ENCODE data around the gene CNGB1. TPM values are rescaled to one million over a fixed set of nuclear protein-coding genes. Genes with fewer than 3 reads are reported as not detected.
"Not testable (repeated sequence)": the region's sequence is repeated elsewhere in the genome, so short reads cannot be mapped to it uniquely, and the experiment has no call there.

CNGB1 gene
- polyA plus RNA-seq, 1 of the 3 experiments (the other 2 are of a cell fraction): 0.05 TPM

GRCh38 chr16:57897053-57897784 is 73.7 kb downstream of the CNGB1 start (continued):
- no peak for TF ChIP-seq ZBTB33 (IDR thresholded peaks at IDR 0.05; ENCODE audit: borderline replicate concordance, low read depth)
- TF ChIP-seq TCF12 (IDR thresholded peaks at IDR 0.05): no peak
- no peak for TF ChIP-seq IRF3 (IDR thresholded peaks at IDR 0.05; ENCODE audit: low read depth, low read length)
- no peak for TF ChIP-seq REST (IDR thresholded peaks at IDR 0.05; ENCODE audit: low read depth, low read length)
- TF ChIP-seq MXI1 (IDR thresholded peaks at IDR 0.05; ENCODE audit: low read depth, low read length): no peak
- TF ChIP-seq CTCF (IDR thresholded peaks at IDR 0.05): no peak

DNA sequence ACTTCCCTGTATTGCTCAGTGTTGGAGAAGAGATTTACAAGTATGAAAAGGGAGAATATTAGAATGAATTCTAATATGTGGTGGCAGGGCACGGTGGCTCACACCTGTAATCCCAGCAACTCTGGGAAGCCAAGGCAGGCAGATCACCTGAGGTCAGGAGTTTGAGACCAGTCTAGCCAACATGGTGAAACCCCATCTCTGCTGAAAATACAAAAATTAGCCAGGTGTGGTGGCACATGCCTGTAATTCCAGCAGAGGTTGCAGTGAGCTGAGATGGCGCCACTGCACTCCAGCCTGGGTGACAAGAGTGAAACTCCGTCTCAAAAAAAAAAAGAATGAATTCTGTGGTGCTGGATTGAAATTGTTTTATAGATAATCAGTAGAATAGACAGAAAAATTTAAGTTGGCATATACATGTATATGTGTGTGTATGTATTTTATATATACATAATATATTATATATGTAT is 75.8 kb downstream of the CNGB1 start:
- H3K4me1 ChIP-seq (ENCODE audit: control insufficient read depth in 1 of 2, insufficient read depth in 2 of 2, low read depth in 1 of 2, low read length in 1 of 2); H3K4me2 ChIP-seq; H2AFZ ChIP-seq (ENCODE audit: low read depth); H3K4me3 ChIP-seq (ENCODE audit: low read depth in 2 of 2, low read length in 1 of 2); H3K79me2 ChIP-seq (ENCODE audit: insufficient read depth); DNase-seq; CTCF ChIA-PET; H3F3A ChIP-seq (replicated peaks; ENCODE audit: insufficient read depth); H3K9me3 ChIP-seq; H3K9ac ChIP-seq; H3K27ac ChIP-seq (ENCODE audit: low read depth in 2 of 2, low read length in 1 of 2); H3K36me3 ChIP-seq (replicated peaks in 1 of 2; ENCODE audit: control insufficient read depth in 1 of 2, insufficient read depth in 2 of 2, low read length in 1 of 2); H3K9me2 ChIP-seq; H3K27me3 ChIP-seq (ENCODE audit: insufficient read depth); POLR2A ChIA-PET; H4K20me1 ChIP-seq (ENCODE audit: insufficient read depth): not testable (repeated sequence)
- 88% methylated on average over 3 of the region's 3 CpGs for WGBS (ENCODE audit: low lambda C conversion rate)

Data from SK-N-SH (cell line).